Urinary bladder (tissue), 4 donors: Measurements from ENCODE around the gene MISP. TPM values are rescaled to one million over a fixed set of nuclear protein-coding genes. Genes with fewer than 3 reads are reported as not detected.
A peak's percentile ranks its signal among the peaks of the same experiment; 100 is the strongest.
"Not testable (repeated sequence)": the region's sequence is repeated elsewhere in the genome, so short reads cannot be mapped to it uniquely, and the experiment has no call there.

Experiments
- DNase-seq: peaks from one replicate; pipeline ENCODE4 v3.0.0-alpha.2; 2015; ENCODE audit errors: extremely low spot score
- H3K27ac ChIP-seq: one replicate; pipeline ENCODE4 v1.5.1; 2013; ENCODE audit warnings: low read depth, mild to moderate bottlenecking, moderate library complexity
- H3K36me3 ChIP-seq: one replicate; pipeline ENCODE4 v1.6.1; 2013; ENCODE audit warnings: mild to moderate bottlenecking, moderate library complexity; ENCODE audit not compliant: insufficient read depth
- H3K4me1 ChIP-seq: one replicate; pipeline ENCODE4 v1.6.1; 2013; ENCODE audit warnings: mild to moderate bottlenecking, moderate library complexity; ENCODE audit not compliant: insufficient read depth
- H3K4me3 ChIP-seq: one replicate; pipeline ENCODE4 v1.5.1; 2013; ENCODE audit warnings: low read depth, low read length
- WGBS: extraction: QIAGEN DNeasy Blood & Tissue Kit; methylation state at CpG from one replicate; pipeline ENCODE4 v1.1.7; 2013; 5-methylcytosine and 5-hydroxymethylcytosine counted together
- polyA plus RNA-seq: library from polyadenylated mRNA; stranded (reverse); fragments of 200-250 nt; gene quantifications from one replicate; pipeline ENCODE4 v1.2.3, GENCODE V29; 2013
- total RNA-seq: library from RNA; depleted of rRNA; stranded (reverse); fragments of >200 nt; gene quantifications from one replicate; pipeline ENCODE4 v1.2.3, GENCODE V29; 2014
- donor health status: healthy with polysubstance abuse.
- donor health status: healthy.

Gene MISP
- total and polyA plus RNA-seq, 2 donors = 0.91 to 1.4 TPM

GRCh38 chr19:731000-731399 is 19.9 kb upstream of the MISP start:
- no peak overlapping the region for H3K4me3 ChIP-seq
- no peak for DNase-seq
- no peaks in the 10 kb centered on the region for H3K36me3 ChIP-seq
- H3K4me1 ChIP-seq = no peaks in the 10 kb centered on the region
- H3K27ac ChIP-seq = no peak overlapping the region
- 94% methylated on average over 16 of the region's 16 CpGs for WGBS

DNA sequence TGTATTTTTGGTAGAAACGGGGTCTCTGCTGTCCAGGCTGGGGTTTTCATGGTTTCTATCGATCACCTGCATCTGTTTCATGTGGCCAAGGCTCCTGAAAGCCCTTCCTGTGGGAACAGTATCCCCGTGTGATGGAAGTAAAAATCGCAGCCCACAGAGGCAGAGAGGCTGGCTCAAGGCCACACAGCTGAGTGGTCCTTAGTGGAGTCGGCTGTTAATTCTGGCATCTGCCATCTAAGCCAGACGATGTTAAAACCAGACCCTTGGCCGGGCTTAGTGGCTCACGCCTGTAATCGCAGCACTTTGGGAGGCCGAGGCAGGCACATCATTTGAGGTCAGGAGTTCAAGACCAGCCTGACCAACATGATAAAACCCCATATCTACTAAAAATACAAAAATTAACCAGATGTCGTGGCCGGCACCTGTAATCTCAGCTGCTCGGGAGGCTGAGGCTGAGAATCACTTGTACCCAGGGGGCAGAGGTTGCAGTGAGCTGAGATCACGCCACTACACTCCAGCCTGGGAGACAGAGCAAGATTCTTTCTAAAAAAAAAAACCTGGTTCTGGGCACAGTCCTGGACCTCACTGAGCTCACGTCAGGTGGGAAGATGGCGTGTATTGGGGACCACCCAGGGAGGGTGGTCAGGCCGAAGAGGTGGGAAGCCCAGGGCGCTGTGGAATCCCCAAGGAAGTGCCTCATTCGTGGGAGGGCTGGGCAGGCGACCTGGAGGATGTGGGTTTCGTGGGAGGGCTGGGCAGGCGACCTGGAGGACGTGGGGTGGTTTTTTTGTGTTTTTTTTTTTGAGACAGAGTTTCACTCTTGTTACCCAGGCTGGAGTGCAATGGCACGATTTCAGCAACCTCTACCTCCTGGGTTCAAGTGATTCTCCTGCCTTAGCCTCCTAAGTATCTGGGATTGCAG is 18.5 kb upstream of the MISP start:
- H3K4me3 ChIP-seq = no peak overlapping the region
- no peak overlapping the region for H3K27ac ChIP-seq
- no peaks in the 10 kb centered on the region for H3K4me1 ChIP-seq
- 77% methylated on average over 24 of the region's 24 CpGs for WGBS
- no peaks in the 10 kb centered on the region for H3K36me3 ChIP-seq
- DNase-seq = no peak

GRCh38 chr19:734716-735115 is 16.2 kb upstream of the MISP start:
- Histone ChIP-seq H3K36me3 (no peaks in the 10 kb centered on the region), H3K4me3 (no peak overlapping the region), H3K4me1 (no peaks in the 10 kb centered on the region), H3K27ac (no peak overlapping the region)
- 89% methylated on average over 13 of the region's 13 CpGs for WGBS
- no peak for DNase-seq

- Histone ChIP-seq H3K27ac (no peak overlapping the region), H3K4me1 (no peaks in the 10 kb centered on the region), H3K36me3 (no peaks in the 10 kb centered on the region), H3K4me3 (no peak overlapping the region)
- DNase-seq = no peak
- 88% methylated on average over 32 of the region's 32 CpGs for WGBS
Measured at GRCh38 chr19:736125-736524, 14.8 kb upstream of the MISP start.

DNA sequence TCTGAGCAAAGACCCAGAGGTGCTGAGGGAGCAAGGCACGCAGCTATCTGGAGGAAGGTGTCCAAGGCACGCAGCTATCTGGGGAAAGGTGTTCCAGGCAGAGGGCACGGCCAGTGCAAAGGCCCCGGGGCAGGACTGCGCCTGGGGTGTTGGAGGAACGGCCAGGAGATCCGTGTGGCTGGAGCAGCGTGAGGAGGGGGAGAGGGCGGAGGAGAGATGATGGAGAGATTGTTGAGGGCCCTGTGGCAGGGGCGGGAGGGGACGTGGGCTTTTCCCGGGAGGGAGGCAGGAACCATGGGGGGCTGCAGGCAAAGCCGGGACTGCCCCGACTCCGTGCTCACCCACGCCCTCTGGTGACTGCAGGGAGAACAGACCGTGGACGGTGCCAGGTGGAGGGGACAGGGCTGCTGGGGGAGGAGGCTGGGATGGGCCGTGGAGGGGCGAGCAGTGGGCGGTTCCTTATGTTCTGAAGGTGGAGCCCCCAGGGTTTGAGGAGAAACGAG is 13.3 kb upstream of the MISP start:
- WGBS = 42% methylated on average over 22 of the region's 22 CpGs
- no peak overlapping the region for H3K4me3 ChIP-seq
- H3K4me1 ChIP-seq = no peaks in the 10 kb centered on the region
- DNase-seq = no peak
- no peak overlapping the region for H3K27ac ChIP-seq
- no peaks in the 10 kb centered on the region for H3K36me3 ChIP-seq

GRCh38 chr19:738509-739128 is 12.3 kb upstream of the MISP start:
- Histone ChIP-seq H3K4me1 (no peaks in the 10 kb centered on the region), H3K27ac (no peak overlapping the region), H3K36me3 (no peaks in the 10 kb centered on the region), H3K4me3 (no peak overlapping the region)
- DNase-seq = no peak
- WGBS = 92% methylated on average over 23 of the region's 23 CpGs

GRCh38 chr19:739998-740715 is 10.8 kb upstream of the MISP start:
- 90% methylated on average over 36 of the region's 36 CpGs for WGBS

GRCh38 chr19:740816-741505 is 10.0 kb upstream of the MISP start:
- H3K36me3 ChIP-seq, H3K27ac ChIP-seq, H3K4me3 ChIP-seq, H3K4me1 ChIP-seq, DNase-seq: not testable (repeated sequence)
- WGBS = 87% methylated on average over 16 of the region's 16 CpGs

More at GRCh38 chr19:739998-740715, 10.8 kb upstream of the MISP start:
- DNase-seq = no peak
- no peaks in the 10 kb centered on the region for H3K36me3 ChIP-seq
- H3K4me1 ChIP-seq = no peaks in the 10 kb centered on the region
- no peak overlapping the region for H3K27ac ChIP-seq
- no peak overlapping the region for H3K4me3 ChIP-seq

- Histone ChIP-seq H3K4me1 (no peaks in the 10 kb centered on the region), H3K4me3 (no peak overlapping the region), H3K36me3 (no peaks in the 10 kb centered on the region), H3K27ac (no peak overlapping the region)
- 83% methylated on average over 17 of the region's 19 CpGs for WGBS
- DNase-seq = no peak
Measured at GRCh38 chr19:741506-742131, 9.3 kb upstream of the MISP start.

DNA sequence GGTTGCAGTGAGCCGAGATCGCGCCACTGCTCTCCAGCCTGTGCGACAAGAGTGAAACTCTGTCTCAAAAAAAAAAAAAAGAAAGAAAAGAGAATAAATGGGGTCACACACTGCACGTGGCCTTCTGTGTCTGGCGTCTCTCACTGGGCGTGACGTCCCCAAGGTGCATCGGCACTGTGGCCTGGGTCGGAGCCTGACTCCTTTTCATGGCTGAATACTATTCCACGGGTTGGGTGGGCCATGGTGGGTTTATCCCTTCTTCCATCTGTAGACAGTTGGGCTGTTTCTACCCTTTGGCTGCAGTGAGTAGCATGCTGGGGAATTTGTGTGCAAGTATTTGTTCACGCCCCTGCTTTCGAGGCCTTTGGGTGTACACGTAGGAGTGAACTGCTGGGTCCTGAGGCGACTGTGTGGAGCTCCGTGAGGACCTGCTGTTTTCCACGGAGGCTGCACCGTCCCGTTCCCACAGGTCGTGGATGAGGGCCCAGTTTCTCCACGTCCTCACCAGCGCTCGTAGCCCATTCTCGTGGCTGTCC is 8.3 kb upstream of the MISP start:
- DNase-seq = no peak
- no peak overlapping the region for H3K4me3 ChIP-seq
- no peaks in the 10 kb centered on the region for H3K36me3 ChIP-seq
- H3K4me1 ChIP-seq = no peaks in the 10 kb centered on the region
- 95% methylated on average over 24 of the region's 24 CpGs for WGBS
- H3K27ac ChIP-seq = no peak overlapping the region

DNA sequence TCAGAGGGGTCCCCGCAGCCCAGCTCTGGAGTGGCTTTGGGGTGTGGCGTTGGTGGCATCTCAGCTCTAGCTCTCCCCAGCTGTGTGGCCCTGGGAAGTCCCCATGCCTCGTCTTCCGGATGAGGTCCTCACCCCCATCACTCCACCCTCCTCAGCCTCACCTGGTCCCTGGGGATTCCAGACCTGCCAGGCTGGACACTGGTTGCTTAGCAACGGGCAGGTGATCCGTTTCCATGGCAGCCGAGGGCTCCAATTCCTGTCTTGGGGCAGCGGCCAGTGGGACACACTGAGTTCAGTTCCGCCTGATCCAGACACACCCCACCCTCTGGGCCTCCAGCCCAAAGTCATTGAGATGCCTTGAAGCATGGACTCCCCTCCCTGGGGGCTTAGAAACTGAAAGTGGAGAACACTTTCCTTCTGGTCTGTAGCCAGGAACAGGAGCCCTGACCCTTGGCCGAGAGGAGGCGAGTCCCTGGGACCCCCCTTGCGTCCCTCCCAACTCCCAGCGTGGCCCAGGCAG is 7.7 kb upstream of the MISP start:
- Histone ChIP-seq H3K36me3 (no peaks in the 10 kb centered on the region), H3K4me1 (no peaks in the 10 kb centered on the region), H3K27ac (no peak overlapping the region), H3K4me3 (no peak overlapping the region)
- DNase-seq = peak; percentile 62
- WGBS = 49% methylated on average over 13 of the region's 13 CpGs

- 38% methylated on average over 7 of the region's 7 CpGs for WGBS
- H3K36me3 ChIP-seq, H3K4me1 ChIP-seq, H3K4me3 ChIP-seq, DNase-seq, H3K27ac ChIP-seq: not testable (repeated sequence)
Measured at GRCh38 chr19:745138-745537, 5.8 kb upstream of the MISP start.
